Astrocyte (in vitro differentiated cells and primary cell): Measurements from ENCODE around the gene INSYN2B. TPM values are rescaled to one million over a fixed set of nuclear protein-coding genes. Genes with fewer than 3 reads are reported as not detected.

ENCODE experiments used
- DNase-seq: peaks from one replicate; pipeline ENCODE4 v3.0.0-alpha.2; 2010; ENCODE audit warnings: low read depth
- FAIRE-seq: peaks from 2 replicates; lab custom pipeline; 2011; peaks lifted over from hg19 to GRCh38; lab: Jason Lieb, UNC
- H2AFZ ChIP-seq: 2 replicates; pipeline ENCODE4 v1.6.0; 2012; ENCODE audit warnings: low read depth, low read length, inconsistent platforms
- H3K27ac ChIP-seq: 2 replicates; pipeline ENCODE4 v1.5.1; 2011; ENCODE audit warnings: low read depth, low read length, inconsistent platforms
- H3K27me3 ChIP-seq: 2 replicates; pipeline ENCODE4 v1.6.0; 2011; ENCODE audit warnings: low read length, inconsistent platforms; ENCODE audit not compliant: insufficient read depth
- H3K36me3 ChIP-seq: 2 replicates; pipeline ENCODE4 v1.5.1; 2011; ENCODE audit warnings: low read length, inconsistent platforms; ENCODE audit not compliant: insufficient read depth
- H3K4me1 ChIP-seq: 2 replicates; pipeline ENCODE4 v1.5.1; 2011; ENCODE audit warnings: low read length, inconsistent platforms; ENCODE audit not compliant: insufficient read depth
- H3K4me2 ChIP-seq: 2 replicates; pipeline ENCODE4 v1.6.0; 2012; ENCODE audit warnings: low read length, inconsistent platforms
- H3K4me3 ChIP-seq: 2 replicates; pipeline ENCODE4 v1.5.1; 2011; ENCODE audit warnings: low read depth, mild to moderate bottlenecking, low read length, inconsistent platforms; ENCODE audit not compliant: insufficient read depth
- H3K79me2 ChIP-seq: 2 replicates; pipeline ENCODE4 v1.6.0; 2012; ENCODE audit warnings: mild to moderate bottlenecking, low read length, inconsistent platforms; ENCODE audit not compliant: insufficient read depth
- H3K9ac ChIP-seq: 2 replicates; pipeline ENCODE4 v1.6.0; 2012; ENCODE audit warnings: mild to moderate bottlenecking, low read length, inconsistent platforms
- H3K9me3 ChIP-seq: 2 replicates; pipeline ENCODE4 v1.5.1; 2012; ENCODE audit warnings: low read depth, mild to moderate bottlenecking, low read length, inconsistent platforms; ENCODE audit not compliant: insufficient read depth
- H4K20me1 ChIP-seq: 2 replicates; pipeline ENCODE4 v1.6.0; 2012; ENCODE audit warnings: low read length, inconsistent platforms; ENCODE audit not compliant: insufficient read depth
- H3K27ac Mint-ChIP-seq: one replicate; pipeline ENCODE4 v1.8.0; 2021; ENCODE audit warnings: mild to moderate bottlenecking, mixed read lengths; ENCODE audit not compliant: unreplicated experiment
- H3K27me3 Mint-ChIP-seq: one replicate; pipeline ENCODE4 v1.8.0; 2021; ENCODE audit warnings: low read depth, mixed read lengths; ENCODE audit not compliant: unreplicated experiment
- H3K36me3 Mint-ChIP-seq: one replicate; pipeline ENCODE4 v1.8.0; 2021; ENCODE audit warnings: low read depth, mixed read lengths; ENCODE audit not compliant: unreplicated experiment
- H3K4me1 Mint-ChIP-seq: one replicate; pipeline ENCODE4 v1.8.0; 2021; ENCODE audit warnings: low read depth, mixed read lengths; ENCODE audit not compliant: unreplicated experiment
- H3K4me3 Mint-ChIP-seq: one replicate; pipeline ENCODE4 v1.8.0; 2021; ENCODE audit warnings: mild to moderate bottlenecking, moderate library complexity, mixed read lengths; ENCODE audit not compliant: unreplicated experiment
- H3K9me3 Mint-ChIP-seq: one replicate; pipeline ENCODE4 v1.8.0; 2021; ENCODE audit warnings: mild to moderate bottlenecking, mixed read lengths; ENCODE audit not compliant: unreplicated experiment
- EZH2 ChIP-seq: IDR thresholded peaks from 2 replicates; pipeline ENCODE4 v1.6.1; 2012; ENCODE audit warnings: mild to moderate bottlenecking, low read length, inconsistent platforms; ENCODE audit not compliant: insufficient read depth
- total RNA-seq: library from RNA; stranded (reverse); gene quantifications from 2 replicates; pipeline ENCODE4 v1.2.1, GENCODE V29; 2021
- TF ChIP-seq, protein P1 (sequence below): IDR thresholded peaks from 2 replicates; pipeline ENCODE4 v1.5.1; 2011; ENCODE audit warnings: low read depth, mild to moderate bottlenecking, inconsistent platforms, low read length, moderate library complexity; ENCODE audit not compliant: insufficient read depth

Gene INSYN2B
- total RNA-seq, 1 donor from 2014 or later, result 0.36 TPM

DNA sequence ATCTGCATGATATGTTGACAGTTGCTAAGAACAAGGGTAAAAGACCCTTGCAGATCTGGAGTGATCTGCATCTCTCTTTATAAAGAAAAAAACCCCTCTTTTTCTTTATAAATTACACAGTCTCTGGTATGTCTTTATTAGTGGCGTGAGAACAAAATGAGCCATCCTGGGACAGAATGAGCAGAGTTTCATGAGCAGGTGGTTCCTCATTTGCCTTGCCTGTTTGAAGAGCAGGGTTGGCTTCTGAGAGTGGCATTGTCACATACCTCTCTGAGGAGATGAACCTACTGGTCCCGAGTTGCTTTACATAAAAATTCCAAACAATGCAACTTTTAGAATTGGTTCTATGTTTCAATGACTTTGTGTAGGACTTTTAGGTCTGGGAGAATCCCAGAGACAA lies 94.3 kb downstream of the INSYN2B start:
- Histone ChIP-seq H2AFZ (no peak overlapping the region), H3K36me3 (peaks cover 17% of the 10 kb centered on the region), H3K27me3 (no peaks in the 10 kb centered on the region), H3K9me3 (no peaks in the 10 kb centered on the region), H3K4me1 (no peaks in the 10 kb centered on the region), H3K27ac (no peak overlapping the region), H3K9ac (no peak overlapping the region), H4K20me1 (no peaks in the 10 kb centered on the region), H3K4me3 (no peak overlapping the region), H3K4me2 (no peak overlapping the region), H3K79me2 (peaks cover 6% of the 10 kb centered on the region)
- peaks cover 7% of the 10 kb centered on the region for H3K27me3 Mint-ChIP-seq
- FAIRE-seq (no peak), DNase-seq (no peak)
- H3K4me3 Mint-ChIP-seq, result no peak overlapping the region
- no peak for TF ChIP-seq EZH2
- TF ChIP-seq, protein P1, sequence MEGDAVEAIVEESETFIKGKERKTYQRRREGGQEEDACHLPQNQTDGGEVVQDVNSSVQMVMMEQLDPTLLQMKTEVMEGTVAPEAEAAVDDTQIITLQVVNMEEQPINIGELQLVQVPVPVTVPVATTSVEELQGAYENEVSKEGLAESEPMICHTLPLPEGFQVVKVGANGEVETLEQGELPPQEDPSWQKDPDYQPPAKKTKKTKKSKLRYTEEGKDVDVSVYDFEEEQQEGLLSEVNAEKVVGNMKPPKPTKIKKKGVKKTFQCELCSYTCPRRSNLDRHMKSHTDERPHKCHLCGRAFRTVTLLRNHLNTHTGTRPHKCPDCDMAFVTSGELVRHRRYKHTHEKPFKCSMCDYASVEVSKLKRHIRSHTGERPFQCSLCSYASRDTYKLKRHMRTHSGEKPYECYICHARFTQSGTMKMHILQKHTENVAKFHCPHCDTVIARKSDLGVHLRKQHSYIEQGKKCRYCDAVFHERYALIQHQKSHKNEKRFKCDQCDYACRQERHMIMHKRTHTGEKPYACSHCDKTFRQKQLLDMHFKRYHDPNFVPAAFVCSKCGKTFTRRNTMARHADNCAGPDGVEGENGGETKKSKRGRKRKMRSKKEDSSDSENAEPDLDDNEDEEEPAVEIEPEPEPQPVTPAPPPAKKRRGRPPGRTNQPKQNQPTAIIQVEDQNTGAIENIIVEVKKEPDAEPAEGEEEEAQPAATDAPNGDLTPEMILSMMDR, result no peak
- no peaks in the 10 kb centered on the region for H3K4me1 Mint-ChIP-seq
- H3K9me3 Mint-ChIP-seq, result no peaks in the 10 kb centered on the region
- no peaks in the 10 kb centered on the region for H3K36me3 Mint-ChIP-seq
- H3K27ac Mint-ChIP-seq, result no peak overlapping the region

DNA sequence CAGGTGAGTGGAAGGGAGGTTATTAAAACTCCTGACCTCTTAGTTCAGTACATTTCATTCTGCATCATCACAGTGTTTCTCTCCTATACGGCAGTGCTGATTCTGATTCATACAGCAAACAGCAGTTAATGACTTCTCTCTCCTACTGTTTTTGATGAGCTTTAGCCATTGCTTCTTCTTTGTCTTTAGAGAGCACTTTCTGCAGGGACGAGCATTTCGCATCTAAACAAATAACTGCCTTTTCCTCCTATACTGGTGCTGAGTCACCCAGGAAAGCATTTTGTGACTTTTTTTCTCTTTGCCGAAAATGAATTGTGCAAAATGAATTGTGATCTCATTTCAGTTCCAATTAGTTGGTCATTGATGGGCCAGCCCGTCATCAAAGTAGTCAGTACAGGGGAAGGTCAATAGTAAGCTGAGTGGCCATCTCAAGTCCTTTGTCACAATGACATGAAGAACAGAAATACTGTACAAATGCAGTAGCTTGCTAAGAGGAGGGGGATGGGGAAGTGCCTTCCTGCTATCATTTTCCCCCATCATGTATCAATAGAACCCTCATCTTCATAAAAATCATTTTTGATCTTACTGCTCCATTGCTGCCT lies 98.5 kb downstream of the INSYN2B start:
- Histone ChIP-seq H3K4me3 (no peak overlapping the region), H3K27ac (no peak overlapping the region), H3K9me3 (no peaks in the 10 kb centered on the region), H3K4me1 (no peaks in the 10 kb centered on the region), H3K4me2 (no peak overlapping the region), H3K9ac (no peak overlapping the region), H2AFZ (no peak overlapping the region), H3K36me3 (peaks cover 31% of the 10 kb centered on the region), H3K27me3 (no peaks in the 10 kb centered on the region), H4K20me1 (no peaks in the 10 kb centered on the region), H3K79me2 (no peaks in the 10 kb centered on the region)
- Mint-ChIP-seq H3K27ac (no peak overlapping the region), H3K4me3 (no peak overlapping the region), H3K9me3 (no peaks in the 10 kb centered on the region), H3K27me3 (peaks cover 3% of the 10 kb centered on the region), H3K4me1 (no peaks in the 10 kb centered on the region), H3K36me3 (no peaks in the 10 kb centered on the region)
- DNase-seq, result peak; percentile 17
- no peak for FAIRE-seq
- no peak for TF ChIP-seq EZH2
- TF ChIP-seq, protein P1, result no peak

DNA sequence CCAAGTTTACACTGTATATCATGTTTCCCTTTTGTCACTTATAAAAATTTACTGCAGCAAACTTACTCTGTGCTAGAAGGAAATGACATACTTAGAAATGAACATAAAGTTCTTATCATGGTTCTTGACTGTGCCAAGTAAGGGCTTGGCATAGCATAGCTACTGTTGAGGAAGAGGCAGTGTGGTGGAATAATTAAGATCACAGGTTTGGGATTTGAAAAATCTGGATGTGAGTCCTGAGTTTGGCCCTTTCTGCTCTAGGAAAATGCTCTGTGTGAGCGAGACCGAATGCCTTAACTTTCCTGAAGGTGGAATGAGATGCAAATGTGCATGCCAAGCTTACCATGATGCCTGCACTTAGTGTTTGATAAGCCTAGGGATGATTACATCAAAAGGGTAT lies 99.5 kb downstream of the INSYN2B start:
- peaks cover 6% of the 10 kb centered on the region for H3K4me1 Mint-ChIP-seq
- DNase-seq, result peak; percentile 10
- TF ChIP-seq EZH2, result no peak
- TF ChIP-seq, protein P1, result no peak
- Histone ChIP-seq H3K4me3 (no peak overlapping the region), H3K4me1 (no peaks in the 10 kb centered on the region), H3K27me3 (no peaks in the 10 kb centered on the region), H3K36me3 (peaks cover 31% of the 10 kb centered on the region), H3K27ac (no peak overlapping the region), H2AFZ (no peak overlapping the region), H3K4me2 (no peak overlapping the region), H3K79me2 (no peaks in the 10 kb centered on the region), H3K9me3 (no peaks in the 10 kb centered on the region), H3K9ac (no peak overlapping the region), H4K20me1 (no peaks in the 10 kb centered on the region)
- no peak overlapping the region for H3K27ac Mint-ChIP-seq
- no peaks in the 10 kb centered on the region for H3K36me3 Mint-ChIP-seq
- no peak for FAIRE-seq
- H3K4me3 Mint-ChIP-seq, result no peak overlapping the region
- H3K9me3 Mint-ChIP-seq, result no peaks in the 10 kb centered on the region
- peaks cover 3% of the 10 kb centered on the region for H3K27me3 Mint-ChIP-seq
